ENCODE measurements around the gene KIF1A.
"Not testable (repeated sequence)": the region's sequence is repeated elsewhere in the genome, so short reads cannot be mapped to it uniquely, and the experiment has no call there.

Gene KIF1A

GRCh38 chr2:240786355-240786841, 33.6 kb downstream of the KIF1A start:
- DNase-seq, result no peak

GRCh38 chr2:240785424-240786335, 34.3 kb downstream of the KIF1A start:
- no peak for DNase-seq

- no peak for DNase-seq
Observed at GRCh38 chr2:240784629-240785423, 35.2 kb downstream of the KIF1A start.

- DNase-seq, result no peak
Observed at GRCh38 chr2:240783819-240784621, 36.0 kb downstream of the KIF1A start.

GRCh38 chr2:240782886-240783818, 36.9 kb downstream of the KIF1A start:
- DNase-seq, result no peak

- DNase-seq, result no peak
Observed at GRCh38 chr2:240782221-240782885, 37.7 kb downstream of the KIF1A start.

- no peak for DNase-seq
Observed at GRCh38 chr2:240781471-240782220, 38.4 kb downstream of the KIF1A start.

GRCh38 chr2:240780023-240780700, 39.9 kb downstream of the KIF1A start:
- DNase-seq, result no peak

- DNase-seq, result not testable (repeated sequence)
Observed at GRCh38 chr2:240779250-240779832, 40.7 kb downstream of the KIF1A start.

GRCh38 chr2:240778426-240778825, 41.6 kb downstream of the KIF1A start:
- no peak for DNase-seq

GRCh38 chr2:240777456-240778212, 42.4 kb downstream of the KIF1A start:
- DNase-seq, result no peak

GRCh38 chr2:240775905-240776304, 44.1 kb downstream of the KIF1A start:
- no peak for DNase-seq

GRCh38 chr2:240774856-240775255, 45.2 kb downstream of the KIF1A start:
- DNase-seq, result no peak

- no peak for DNase-seq
Observed at GRCh38 chr2:240769096-240769495, 50.9 kb downstream of the KIF1A start.

GRCh38 chr2:240768216-240768615, 51.8 kb downstream of the KIF1A start:
- no peak for DNase-seq

GRCh38 chr2:240767341-240767740, 52.7 kb downstream of the KIF1A start:
- no peak for DNase-seq

GRCh38 chr2:240766072-240766471, 53.9 kb downstream of the KIF1A start:
- no peak for DNase-seq

GRCh38 chr2:240765007-240765406, 55.0 kb downstream of the KIF1A start:
- DNase-seq, result no peak

- no peak for DNase-seq
Observed at GRCh38 chr2:240764605-240765004, 55.4 kb downstream of the KIF1A start.

Data from DMS79 (cell line).